ENCODE results near the gene BTNL2. TPM values are rescaled to one million over a fixed set of nuclear protein-coding genes. Genes with fewer than 3 reads are reported as not detected.
A peak's percentile ranks its signal among the peaks of the same experiment; 100 is the strongest.

The BTNL2 gene
- total RNA-seq, 4 donors from 2014 or later = 3.6 to 3.8 TPM; not detected in 2

DNA sequence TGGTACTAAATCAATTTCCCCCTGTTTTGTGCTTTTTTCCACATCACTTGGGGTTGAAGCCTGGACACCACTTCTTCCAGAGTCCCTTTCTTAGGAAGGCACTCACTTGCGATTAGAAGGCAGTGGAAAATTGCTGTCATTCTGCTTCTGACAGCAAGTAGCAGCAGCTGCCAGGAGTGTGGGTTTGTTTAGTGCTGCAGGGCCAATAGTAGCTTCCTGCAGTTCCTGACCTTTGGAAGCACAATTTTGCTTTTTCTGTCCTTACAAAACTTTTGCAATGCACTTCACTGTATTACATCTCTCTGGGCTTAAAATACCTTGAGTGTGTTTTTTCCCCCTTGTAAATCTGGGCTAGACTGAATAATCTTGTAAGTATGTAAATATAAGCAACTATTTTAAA lies 20.2 kb upstream of the BTNL2 start:
- TF ChIP-seq, protein P1, sequence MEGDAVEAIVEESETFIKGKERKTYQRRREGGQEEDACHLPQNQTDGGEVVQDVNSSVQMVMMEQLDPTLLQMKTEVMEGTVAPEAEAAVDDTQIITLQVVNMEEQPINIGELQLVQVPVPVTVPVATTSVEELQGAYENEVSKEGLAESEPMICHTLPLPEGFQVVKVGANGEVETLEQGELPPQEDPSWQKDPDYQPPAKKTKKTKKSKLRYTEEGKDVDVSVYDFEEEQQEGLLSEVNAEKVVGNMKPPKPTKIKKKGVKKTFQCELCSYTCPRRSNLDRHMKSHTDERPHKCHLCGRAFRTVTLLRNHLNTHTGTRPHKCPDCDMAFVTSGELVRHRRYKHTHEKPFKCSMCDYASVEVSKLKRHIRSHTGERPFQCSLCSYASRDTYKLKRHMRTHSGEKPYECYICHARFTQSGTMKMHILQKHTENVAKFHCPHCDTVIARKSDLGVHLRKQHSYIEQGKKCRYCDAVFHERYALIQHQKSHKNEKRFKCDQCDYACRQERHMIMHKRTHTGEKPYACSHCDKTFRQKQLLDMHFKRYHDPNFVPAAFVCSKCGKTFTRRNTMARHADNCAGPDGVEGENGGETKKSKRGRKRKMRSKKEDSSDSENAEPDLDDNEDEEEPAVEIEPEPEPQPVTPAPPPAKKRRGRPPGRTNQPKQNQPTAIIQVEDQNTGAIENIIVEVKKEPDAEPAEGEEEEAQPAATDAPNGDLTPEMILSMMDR (IDR thresholded peaks at IDR 0.05) = no peak
- no peak for TF ChIP-seq POLR2A (IDR thresholded peaks at IDR 0.05)
- Histone ChIP-seq H3K27me3 (no peaks in the 10 kb centered on the region), H3K4me3 (no peak overlapping the region), H3K9me3 (no peaks in the 10 kb centered on the region), H3K27ac (no peak overlapping the region), H3K4me1 (no peaks in the 10 kb centered on the region), H3K36me3 (no peaks in the 10 kb centered on the region)
- DNase-seq = no peak

DNA sequence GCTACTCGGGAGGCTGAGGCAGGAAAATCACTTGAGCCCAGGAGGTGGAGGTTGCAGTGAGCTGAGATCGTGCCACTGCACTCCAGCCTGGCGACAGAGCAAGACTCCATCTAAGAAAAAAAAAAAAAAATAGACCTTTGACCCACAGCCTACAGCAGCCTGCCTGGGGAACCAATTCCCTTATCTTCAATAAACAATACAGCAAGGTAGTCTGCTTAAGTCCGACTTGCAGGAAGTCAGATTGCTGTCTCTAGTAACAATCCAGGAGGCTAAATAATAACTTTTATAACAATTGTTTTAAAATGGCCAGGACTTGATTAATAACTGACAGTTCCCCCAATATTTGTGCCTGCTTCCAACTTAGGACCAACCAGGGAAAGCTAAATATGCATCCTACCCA lies 19.4 kb upstream of the BTNL2 start:
- H3K4me1 ChIP-seq = no peaks in the 10 kb centered on the region
- no peak for DNase-seq

DNA sequence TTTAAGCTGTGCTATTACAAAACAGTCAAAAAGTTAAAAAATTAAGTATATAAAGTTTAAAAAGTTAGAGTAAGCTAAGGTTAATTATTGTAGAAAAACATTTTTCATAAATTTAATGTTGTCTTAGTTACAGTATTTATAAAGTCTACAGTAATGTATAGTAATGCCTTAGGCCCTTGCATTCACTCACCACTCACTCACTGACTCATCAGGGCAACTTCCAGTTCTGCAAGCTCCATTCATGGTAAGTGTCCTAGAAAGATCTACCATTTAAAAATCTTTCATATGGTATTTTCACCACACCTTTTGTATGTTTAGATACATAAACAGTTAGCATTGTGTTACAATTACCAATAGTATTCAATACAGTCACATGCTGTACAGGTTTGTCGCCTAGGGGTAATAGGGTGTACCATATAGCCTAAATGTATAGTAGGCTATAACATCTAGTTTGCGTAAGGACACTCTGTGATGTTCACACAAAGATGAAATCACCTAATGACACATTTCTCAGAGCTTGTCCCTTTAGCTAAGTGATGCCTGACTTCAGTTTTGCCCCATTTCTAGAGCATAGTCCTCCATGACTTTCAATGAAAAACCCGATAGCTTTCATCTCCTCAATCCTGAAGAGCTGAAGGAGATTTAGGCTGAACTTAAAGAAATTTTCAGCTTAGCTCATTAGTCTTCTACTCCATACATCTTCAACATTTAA lies 17.8 kb upstream of the BTNL2 start:
- H3K4me3 ChIP-seq = no peak overlapping the region
- no peak for TF ChIP-seq POLR2A (IDR thresholded peaks at IDR 0.05)
- TF ChIP-seq, protein P1 (IDR thresholded peaks at IDR 0.05) = no peak
- H3K36me3 ChIP-seq = no peaks in the 10 kb centered on the region
- no peak for DNase-seq
- no peaks in the 10 kb centered on the region for H3K9me3 ChIP-seq
- no peak overlapping the region for H3K27ac ChIP-seq
- H3K4me1 ChIP-seq = no peaks in the 10 kb centered on the region
- no peaks in the 10 kb centered on the region for H3K27me3 ChIP-seq

More for the DNA sequence above, 19.4 kb upstream of the BTNL2 start:
- Histone ChIP-seq H3K27ac (peak overlapping the region in 1 of 4 donors; percentile 18), H3K9me3 (no peaks in the 10 kb centered on the region), H3K27me3 (no peaks in the 10 kb centered on the region), H3K4me3 (no peak overlapping the region), H3K36me3 (no peaks in the 10 kb centered on the region)
- TF ChIP-seq, protein P1 (IDR thresholded peaks at IDR 0.05) = no peak
- TF ChIP-seq POLR2A (IDR thresholded peaks at IDR 0.05) = no peak

DNA sequence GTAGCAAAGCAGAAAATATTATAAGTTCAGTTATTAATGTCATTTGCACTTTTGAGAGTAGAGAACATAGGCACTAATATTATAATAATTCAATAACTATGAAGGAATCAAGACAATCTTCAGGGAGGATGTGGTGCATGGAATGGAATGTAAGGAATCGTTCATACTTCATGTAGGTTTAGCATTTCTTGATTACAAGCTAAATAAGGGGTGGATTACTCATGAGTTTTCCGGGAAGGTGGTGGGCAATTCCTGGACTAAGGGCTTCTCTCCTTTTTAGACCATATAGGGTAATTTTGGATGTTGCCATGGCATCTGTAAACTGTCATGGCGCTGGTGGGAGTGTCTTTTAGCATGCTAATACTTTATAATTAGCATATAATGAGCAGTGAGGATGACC lies 9.1 kb upstream of the BTNL2 start:
- no peaks in the 10 kb centered on the region for H3K36me3 ChIP-seq
- H3K4me3 ChIP-seq = no peak overlapping the region
- TF ChIP-seq, protein P1 (IDR thresholded peaks at IDR 0.05) = no peak
- no peak for TF ChIP-seq POLR2A (IDR thresholded peaks at IDR 0.05)
- H3K9me3 ChIP-seq = no peaks in the 10 kb centered on the region
- H3K27ac ChIP-seq = no peak overlapping the region
- no peaks in the 10 kb centered on the region for H3K27me3 ChIP-seq
- H3K4me1 ChIP-seq = peaks cover 0 to 17% (median 3%) of the 10 kb centered on the region in 4 donors
- no peak for DNase-seq

DNA sequence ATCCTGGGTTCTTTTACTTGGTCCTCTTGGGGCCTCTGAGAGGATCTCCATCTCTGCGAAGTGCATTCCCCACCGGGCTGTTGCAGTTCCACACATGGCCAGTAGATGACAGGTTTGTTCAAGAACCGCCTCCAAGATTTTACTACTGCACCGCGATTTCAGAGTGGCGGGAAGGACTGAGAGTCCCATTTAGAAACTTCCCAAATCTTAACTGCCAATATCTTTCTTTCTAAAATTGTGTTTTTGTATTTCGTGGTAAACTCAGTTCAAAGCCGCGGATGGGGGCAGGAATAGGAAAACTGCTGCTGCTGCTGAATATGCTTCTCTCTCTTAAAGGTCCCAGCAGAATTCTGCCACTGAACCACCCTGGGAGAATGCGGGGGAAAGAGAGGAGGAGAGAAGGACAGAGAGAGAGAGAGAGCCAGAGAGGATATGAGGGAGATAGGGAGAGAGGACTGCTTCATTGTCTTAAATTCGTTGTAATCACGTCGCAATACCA lies 8.6 kb upstream of the BTNL2 start:
- Histone ChIP-seq H3K27ac (no peak overlapping the region), H3K4me1 (peaks cover 0 to 17% (median 3%) of the 10 kb centered on the region in 4 donors), H3K27me3 (no peaks in the 10 kb centered on the region), H3K9me3 (no peaks in the 10 kb centered on the region), H3K36me3 (no peaks in the 10 kb centered on the region), H3K4me3 (peak overlapping the region in 1 of 4 donors; percentile 11)
- DNase-seq = peak; percentile 75 to 94 (median 84)
- TF ChIP-seq, protein P1 (IDR thresholded peaks at IDR 0.05) = peak; percentile 94 to 99 (median 98)
- TF ChIP-seq POLR2A (IDR thresholded peaks at IDR 0.05) = no peak
